ENCODE results near the gene TMEM144. TPM values are rescaled to one million over a fixed set of nuclear protein-coding genes. Genes with fewer than 3 reads are reported as not detected.
A peak's percentile ranks its signal among the peaks of the same experiment; 100 is the strongest.
"Not testable (repeated sequence)": the region's sequence is repeated elsewhere in the genome, so short reads cannot be mapped to it uniquely, and the experiment has no call there.

Gene TMEM144
- total RNA-seq, 1 donor from 2014 or later: 4.1 TPM

GRCh38 chr4:158268553-158268952 lies 58.3 kb downstream of the TMEM144 start:
- Mint-ChIP-seq H3K9me3 (no peaks in the 10 kb centered on the region), H3K27ac (no peak overlapping the region), H3K4me1 (no peaks in the 10 kb centered on the region), H3K27me3 (ENCODE audit: insufficient read depth, low read depth) (no peaks in the 10 kb centered on the region), H3K36me3 (no peaks in the 10 kb centered on the region), H3K4me3 (no peak overlapping the region)
- Histone ChIP-seq H3K79me2 (ENCODE audit: low read depth) (no peaks in the 10 kb centered on the region), H2AFZ (replicated peaks) (peak overlapping the region; percentile 43), H3K4me2 (no peak overlapping the region), H3K4me3 (no peak overlapping the region), H3K36me3 (no peaks in the 10 kb centered on the region), H3K27me3 (no peaks in the 10 kb centered on the region), H3K9ac (no peak overlapping the region), H3F3A (ENCODE audit: low read depth) (no peaks in the 10 kb centered on the region), H3K27ac (no peak overlapping the region), H3K9me3 (ENCODE audit: low read depth) (no peaks in the 10 kb centered on the region), H4K20me1 (ENCODE audit: low read depth) (no peaks in the 10 kb centered on the region), H3K4me1 (no peaks in the 10 kb centered on the region)
- no peak for DNase-seq (ENCODE audit: low spot score)
- TF ChIP-seq EZH2phosphoT487 (IDR thresholded peaks at IDR 0.05) (no peak), EZH2 (IDR thresholded peaks at IDR 0.05) (no peak)
- TF ChIP-seq, protein P1, sequence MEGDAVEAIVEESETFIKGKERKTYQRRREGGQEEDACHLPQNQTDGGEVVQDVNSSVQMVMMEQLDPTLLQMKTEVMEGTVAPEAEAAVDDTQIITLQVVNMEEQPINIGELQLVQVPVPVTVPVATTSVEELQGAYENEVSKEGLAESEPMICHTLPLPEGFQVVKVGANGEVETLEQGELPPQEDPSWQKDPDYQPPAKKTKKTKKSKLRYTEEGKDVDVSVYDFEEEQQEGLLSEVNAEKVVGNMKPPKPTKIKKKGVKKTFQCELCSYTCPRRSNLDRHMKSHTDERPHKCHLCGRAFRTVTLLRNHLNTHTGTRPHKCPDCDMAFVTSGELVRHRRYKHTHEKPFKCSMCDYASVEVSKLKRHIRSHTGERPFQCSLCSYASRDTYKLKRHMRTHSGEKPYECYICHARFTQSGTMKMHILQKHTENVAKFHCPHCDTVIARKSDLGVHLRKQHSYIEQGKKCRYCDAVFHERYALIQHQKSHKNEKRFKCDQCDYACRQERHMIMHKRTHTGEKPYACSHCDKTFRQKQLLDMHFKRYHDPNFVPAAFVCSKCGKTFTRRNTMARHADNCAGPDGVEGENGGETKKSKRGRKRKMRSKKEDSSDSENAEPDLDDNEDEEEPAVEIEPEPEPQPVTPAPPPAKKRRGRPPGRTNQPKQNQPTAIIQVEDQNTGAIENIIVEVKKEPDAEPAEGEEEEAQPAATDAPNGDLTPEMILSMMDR (IDR thresholded peaks at IDR 0.05): peak; percentile 32

- Histone ChIP-seq H3K79me2 (ENCODE audit: low read depth) (no peaks in the 10 kb centered on the region), H2AFZ (replicated peaks) (no peak overlapping the region), H3K9ac (no peak overlapping the region), H3K4me3 (no peak overlapping the region), H3K4me2 (no peak overlapping the region), H4K20me1 (ENCODE audit: low read depth) (no peaks in the 10 kb centered on the region), H3K4me1 (no peaks in the 10 kb centered on the region), H3K27me3 (no peaks in the 10 kb centered on the region), H3K36me3 (no peaks in the 10 kb centered on the region), H3K27ac (no peak overlapping the region), H3K9me3 (ENCODE audit: low read depth) (no peaks in the 10 kb centered on the region), H3F3A (ENCODE audit: low read depth) (no peaks in the 10 kb centered on the region)
- no peak overlapping the region for H3K27ac Mint-ChIP-seq
- DNase-seq (ENCODE audit: low spot score): no peak
- H3K4me3 Mint-ChIP-seq: no peak overlapping the region
- no peaks in the 10 kb centered on the region for H3K36me3 Mint-ChIP-seq
- TF ChIP-seq EZH2phosphoT487 (IDR thresholded peaks at IDR 0.05) (no peak), EZH2 (IDR thresholded peaks at IDR 0.05) (no peak)
- TF ChIP-seq, protein P1 (IDR thresholded peaks at IDR 0.05): no peak
- peaks cover 3% of the 10 kb centered on the region for H3K27me3 Mint-ChIP-seq (ENCODE audit: insufficient read depth, low read depth)
- H3K4me1 Mint-ChIP-seq: no peaks in the 10 kb centered on the region
- no peaks in the 10 kb centered on the region for H3K9me3 Mint-ChIP-seq
These were observed 64.3 kb downstream of the TMEM144 start for GRCh38 chr4:158274636-158275035.

GRCh38 chr4:158277558-158277957 lies 67.3 kb downstream of the TMEM144 start:
- Mint-ChIP-seq H3K27me3 (ENCODE audit: insufficient read depth, low read depth) (peaks cover 3% of the 10 kb centered on the region), H3K9me3 (no peaks in the 10 kb centered on the region), H3K27ac (no peak overlapping the region), H3K36me3 (no peaks in the 10 kb centered on the region), H3K4me3 (no peak overlapping the region), H3K4me1 (no peaks in the 10 kb centered on the region)
- H3F3A ChIP-seq (ENCODE audit: low read depth): no peaks in the 10 kb centered on the region
- DNase-seq (ENCODE audit: low spot score): no peak
- H3K27me3 ChIP-seq: no peaks in the 10 kb centered on the region
- H2AFZ ChIP-seq (replicated peaks): no peak overlapping the region
- no peaks in the 10 kb centered on the region for H4K20me1 ChIP-seq (ENCODE audit: low read depth)
- H3K9ac ChIP-seq: no peak overlapping the region
- H3K4me2 ChIP-seq: no peak overlapping the region
- H3K9me3 ChIP-seq (ENCODE audit: low read depth): no peaks in the 10 kb centered on the region
- H3K4me1 ChIP-seq: no peaks in the 10 kb centered on the region
- H3K27ac ChIP-seq: no peak overlapping the region
- TF ChIP-seq EZH2 (IDR thresholded peaks at IDR 0.05) (no peak), EZH2phosphoT487 (IDR thresholded peaks at IDR 0.05) (no peak)
- TF ChIP-seq, protein P1 (IDR thresholded peaks at IDR 0.05): no peak
- no peak overlapping the region for H3K4me3 ChIP-seq
- H3K36me3 ChIP-seq: no peaks in the 10 kb centered on the region
- H3K79me2 ChIP-seq (ENCODE audit: low read depth): no peaks in the 10 kb centered on the region

GRCh38 chr4:158279052-158279451 lies 68.8 kb downstream of the TMEM144 start:
- DNase-seq (ENCODE audit: low spot score); H3K27ac ChIP-seq; H3K79me2 ChIP-seq (ENCODE audit: low read depth); H3K4me3 Mint-ChIP-seq; H3K9ac ChIP-seq; H3F3A ChIP-seq (ENCODE audit: low read depth); H3K27ac Mint-ChIP-seq; H3K36me3 ChIP-seq; H3K27me3 ChIP-seq; H3K9me3 ChIP-seq (ENCODE audit: low read depth); H3K4me1 Mint-ChIP-seq; H3K9me3 Mint-ChIP-seq; H3K4me2 ChIP-seq; H3K4me3 ChIP-seq; H4K20me1 ChIP-seq (ENCODE audit: low read depth); H3K36me3 Mint-ChIP-seq; H3K27me3 Mint-ChIP-seq (ENCODE audit: insufficient read depth, low read depth); H2AFZ ChIP-seq (replicated peaks); H3K4me1 ChIP-seq: not testable (repeated sequence)

Data from neural progenitor cell (in vitro differentiated cells).